ENCODE measurements around the gene STRIP1. TPM values are rescaled to one million over a fixed set of nuclear protein-coding genes. Genes with fewer than 3 reads are reported as not detected.

STRIP1 gene
- total and polyA plus RNA-seq, 10 of the 15 experiments (the other 5 are each of a cell fraction or from before 2014, with no cell fraction given) = 6.3 to 26.6 (median 18.0) TPM

DNA sequence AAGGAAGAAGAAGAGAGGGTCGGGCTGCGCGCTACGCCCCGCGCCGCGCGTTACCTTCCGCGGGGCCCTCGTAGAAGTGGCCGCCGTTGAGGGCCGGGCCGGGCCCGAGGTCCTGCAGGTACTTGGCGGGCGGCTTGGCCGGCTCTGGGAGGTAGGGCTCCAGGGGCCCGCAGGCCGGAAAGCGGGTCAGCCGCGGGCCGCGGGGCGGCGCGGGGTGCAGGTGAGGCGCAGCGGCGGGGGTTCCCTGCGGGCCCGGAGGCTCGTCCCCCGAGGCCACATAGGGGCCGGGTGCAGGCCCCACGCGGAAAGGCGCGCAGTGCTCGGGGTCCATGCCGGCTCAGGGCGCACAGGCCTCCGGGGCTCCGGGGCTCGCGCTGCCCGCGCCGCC, 35.9 kb downstream of the STRIP1 start:
- Histone ChIP-seq H3K36me3 (ENCODE audit: control insufficient read depth in 2 of 2, insufficient read depth in 2 of 2, low read length in 1 of 2) (no peaks in the 10 kb centered on the region), H4K20me1 (ENCODE audit: control insufficient read depth, insufficient read depth) (peaks cover 3% of the 10 kb centered on the region), H3K4me3 (no peak overlapping the region), H3K4me2 (ENCODE audit: control insufficient read depth, insufficient read depth) (no peak overlapping the region), H3K79me2 (ENCODE audit: control insufficient read depth, insufficient read depth, low read length) (no peaks in the 10 kb centered on the region), H3K27me3 (replicated peaks in 1 of 2; ENCODE audit: control insufficient read depth in 2 of 2, insufficient read depth in 2 of 2, low read length in 1 of 2) (peaks cover 28 to 36% of the 10 kb centered on the region in 2 experiments), H3K4me1 (ENCODE audit: control insufficient read depth, insufficient read depth, low read length) (no peaks in the 10 kb centered on the region), H3K27ac (ENCODE audit: control insufficient read depth, insufficient read depth) (no peak overlapping the region), H3K9ac (ENCODE audit: control insufficient read depth, insufficient read depth, low read length) (no peak overlapping the region), H3K9me3 (replicated peaks; ENCODE audit: control insufficient read depth, insufficient read depth, low read length) (no peaks in the 10 kb centered on the region), H2AFZ (ENCODE audit: control insufficient read depth, low read depth, low read length) (no peak overlapping the region)
- no peak for DNase-seq (ENCODE audit: low read depth, low spot score)
- 26% methylated on average over 21 of the region's 52 CpGs for WGBS (ENCODE audit: insufficient coverage, insufficient replicate concordance, low lambda C conversion rate, missing lambda C conversion rate)
- TF ChIP-seq ZNF384 (IDR thresholded peaks at IDR 0.05; ENCODE audit: borderline replicate concordance, low read depth, low read length) (no peak), BACH1 (IDR thresholded peaks at IDR 0.05; ENCODE audit: borderline replicate concordance) (no peak), MEF2B (IDR thresholded peaks at IDR 0.05; ENCODE audit: partially characterized antibody, poor library complexity, severe bottlenecking) (no peak), CBFB (IDR thresholded peaks at IDR 0.05; ENCODE audit: low read depth) (no peak), FOS (IDR thresholded peaks at IDR 0.05; ENCODE audit: borderline replicate concordance, extremely low read depth, insufficient read length) (no peak), ZNF24 (IDR thresholded peaks at IDR 0.05) (no peak), SUZ12 (IDR thresholded peaks at IDR 0.05; ENCODE audit: unreplicated experiment) (peak; percentile 66)
- TF ChIP-seq, protein P1, sequence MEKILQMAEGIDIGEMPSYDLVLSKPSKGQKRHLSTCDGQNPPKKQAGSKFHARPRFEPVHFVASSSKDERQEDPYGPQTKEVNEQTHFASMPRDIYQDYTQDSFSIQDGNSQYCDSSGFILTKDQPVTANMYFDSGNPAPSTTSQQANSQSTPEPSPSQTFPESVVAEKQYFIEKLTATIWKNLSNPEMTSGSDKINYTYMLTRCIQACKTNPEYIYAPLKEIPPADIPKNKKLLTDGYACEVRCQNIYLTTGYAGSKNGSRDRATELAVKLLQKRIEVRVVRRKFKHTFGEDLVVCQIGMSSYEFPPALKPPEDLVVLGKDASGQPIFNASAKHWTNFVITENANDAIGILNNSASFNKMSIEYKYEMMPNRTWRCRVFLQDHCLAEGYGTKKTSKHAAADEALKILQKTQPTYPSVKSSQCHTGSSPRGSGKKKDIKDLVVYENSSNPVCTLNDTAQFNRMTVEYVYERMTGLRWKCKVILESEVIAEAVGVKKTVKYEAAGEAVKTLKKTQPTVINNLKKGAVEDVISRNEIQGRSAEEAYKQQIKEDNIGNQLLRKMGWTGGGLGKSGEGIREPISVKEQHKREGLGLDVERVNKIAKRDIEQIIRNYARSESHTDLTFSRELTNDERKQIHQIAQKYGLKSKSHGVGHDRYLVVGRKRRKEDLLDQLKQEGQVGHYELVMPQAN (conservative IDR thresholded peaks at IDR 0.05) = no peak
- no peak for FAIRE-seq
- ChIA-PET CTCF (no interaction called here), SMC1A (ENCODE audit: uncharacterized antibody, unreplicated experiment) (no interaction called here), RAD21 (ENCODE audit: unreplicated experiment) (no interaction called here), POLR2A (no interaction called here)
- in situ Hi-C loops (cut with MboI) = no loop called here
- no peak for ATAC-seq
- BruUV-seq (replicated peaks) = no TSS peak
- intact Hi-C loops (cut with micrococcal nuclease; ENCODE audit: unreplicated experiment) = no loop called here
